HCT116 (cell line): Measurements from ENCODE around the gene KIFAP3. TPM values are rescaled to one million over a fixed set of nuclear protein-coding genes. Genes with fewer than 3 reads are reported as not detected.

Experiments
- ATAC-seq: fragments of 200-7000 bp; cut with Tn5 transposase; 2 replicates; pipeline ENCODE4 v1.9.1; 2020; ENCODE audit warnings: mild to moderate bottlenecking, moderate library complexity
- BruUV-seq: library from RNA; stranded (reverse); fragments of 400-500 nt; replicated peaks from 2 replicates; lab custom pipeline; 2021; lab: Mats Ljungman, UMichigan
- CTCF ChIA-PET: fragments of 300-600 bp; sonication (Branson Sonifier 250); formaldehyde crosslinking; loops from one replicate; lab custom pipeline; 2021; ENCODE audit warnings: antibody characterized with exemption; lab: Charles Lee
- POLR2A ChIA-PET: fragments of 300-600, 350-600 bp; sonication (Branson Sonifier 250); formaldehyde crosslinking; loops from one replicate; lab custom pipeline; 2021; ENCODE audit warnings: antibody characterized with exemption; lab: Charles Lee
- RAD21 ChIA-PET, 2 experiments: fragments of 300-600 bp; sonication (Branson Sonifier 250); formaldehyde crosslinking; loops; one replicate each; lab custom pipeline; 2023; ENCODE audit warnings: low total read pairs in 2 of 2; ENCODE audit not compliant: uncharacterized antibody in 2 of 2, unreplicated experiment in 2 of 2, low non-redundant PET in 1 of 2; lab: Charles Lee
- DNase-seq: peaks from one replicate; pipeline ENCODE4 v3.0.0-alpha.2; 2010; ENCODE audit warnings: low read depth, low spot score
- H2AFZ ChIP-seq: fragments of 200-600 bp; shearing (Covaris generic), sonication (generic); 2 replicates; pipeline ENCODE4 v1.6.1; 2017; ENCODE audit warnings: low read depth, mixed run types, mixed read lengths, antibody characterized with exemption, low read length; ENCODE audit not compliant: poor library complexity, severe bottlenecking
- H3K27ac ChIP-seq: 2 replicates; pipeline ENCODE4 v1.5.1; 2012; ENCODE audit warnings: low read depth, low read length
- H3K27me3 ChIP-seq: fragments of 200-600 bp; sonication (generic); 2 replicates; pipeline ENCODE4 v1.6.1; 2016; ENCODE audit warnings: mixed run types, low read length, mixed read lengths; ENCODE audit not compliant: insufficient read depth
- H3K36me3 ChIP-seq, 2 experiments: fragments of 200-500 bp in 1 of 2; fragments of 200-600 bp in 1 of 2; sonication (Bioruptor generic) in 1 of 2; sonication (generic) in 1 of 2; 2 replicates each; pipeline versions ENCODE4 v1.5.1 to v1.6.1; 2014 to 2016; ENCODE audit warnings: low read length in 2 of 2, inconsistent platforms in 1 of 2, mixed read lengths in 1 of 2, mixed run types in 1 of 2; ENCODE audit not compliant: insufficient read depth in 2 of 2, control insufficient read depth in 1 of 2
- H3K4me1 ChIP-seq, 2 experiments: fragments of 200-600 bp in 1 of 2; sonication (generic) in 1 of 2; 2 replicates each; pipeline versions ENCODE4 v1.5.1 to v1.6.1; 2012 to 2017; ENCODE audit warnings: low read length in 2 of 2, inconsistent platforms in 1 of 2, mild to moderate bottlenecking in 1 of 2, mixed read lengths in 1 of 2, mixed run types in 1 of 2, moderate library complexity in 1 of 2; ENCODE audit not compliant: insufficient read depth in 2 of 2, control insufficient read depth in 1 of 2
- H3K4me2 ChIP-seq: fragments of 200-600 bp; sonication (generic); 2 replicates; pipeline ENCODE4 v1.6.1; 2017; ENCODE audit warnings: mixed run types, low read length, mixed read lengths
- H3K4me3 ChIP-seq, 2 experiments: fragments of 200-600 bp in 1 of 2; sonication (generic) in 1 of 2; replicated peaks in 1 of 2; 2 replicates each; pipeline ENCODE4 v1.5.1; 2011 to 2016; ENCODE audit warnings: low read length in 2 of 2, control low read depth in 1 of 2, low read depth in 1 of 2, mild to moderate bottlenecking in 1 of 2, mixed read lengths in 1 of 2, mixed run types in 1 of 2
- H3K79me2 ChIP-seq: fragments of 200-600 bp; sonication (generic); 2 replicates; pipeline ENCODE4 v1.6.1; 2017; ENCODE audit warnings: mild to moderate bottlenecking, mixed run types, low read length, moderate library complexity, mixed read lengths; ENCODE audit not compliant: insufficient read depth
- H3K9ac ChIP-seq: fragments of 200-600 bp; sonication (generic); 2 replicates; pipeline ENCODE4 v1.6.1; 2016; ENCODE audit warnings: low read length, mixed read lengths
- H3K9me2 ChIP-seq: fragments of 200-600 bp; sonication (generic), shearing (Covaris generic); 2 replicates; pipeline ENCODE4 v1.6.1; 2017; ENCODE audit warnings: mixed run types, mild to moderate bottlenecking, moderate library complexity; ENCODE audit not compliant: insufficient read depth
- H3K9me3 ChIP-seq, 2 experiments: fragments of 200-500 bp in 1 of 2; fragments of 200-600 bp in 1 of 2; sonication (Bioruptor generic) in 1 of 2; sonication (generic) in 1 of 2; 2 replicates each; pipeline ENCODE4 v1.6.1; 2014 to 2017; ENCODE audit warnings: low read length in 2 of 2, mixed read lengths in 2 of 2, inconsistent platforms in 1 of 2, low read depth in 1 of 2, mild to moderate bottlenecking in 1 of 2, mixed run types in 1 of 2, moderate library complexity in 1 of 2; ENCODE audit not compliant: control insufficient read depth in 1 of 2, insufficient read depth in 1 of 2
- H4K20me1 ChIP-seq: fragments of 200-600 bp; sonication (generic), shearing (Covaris generic); 2 replicates; pipeline ENCODE4 v1.6.1; 2017; ENCODE audit warnings: mixed run types, mild to moderate bottlenecking, moderate library complexity; ENCODE audit not compliant: insufficient read depth
- CEBPB ChIP-seq: IDR thresholded peaks from 2 replicates; pipeline ENCODE4 v1.6.1; 2012; ENCODE audit warnings: low read depth
- CTCF ChIP-seq, 3 experiments: fragments of 200-600 bp in 1 of 3; sonication (generic) in 1 of 3; IDR thresholded peaks in 2 of 3; conservative IDR thresholded peaks in 1 of 3; 2 replicates each; pipeline ENCODE4 v1.5.1; 2012 to 2017; ENCODE audit warnings: low read depth in 2 of 3, low read length in 2 of 3, antibody characterized with exemption in 1 of 3, borderline replicate concordance in 1 of 3, control low read depth in 1 of 3, mild to moderate bottlenecking in 1 of 3, mixed read lengths in 1 of 3, mixed run types in 1 of 3, moderate library complexity in 1 of 3; ENCODE audit not compliant: insufficient read depth in 1 of 3
- EZH2 ChIP-seq: fragments of 200-600 bp; sonication (generic); IDR thresholded peaks from 2 replicates; pipeline ENCODE4 v1.6.1; 2017; ENCODE audit warnings: antibody characterized with exemption, mixed run types
- EZH2phosphoT487 ChIP-seq: fragments of 200-600 bp; IDR thresholded peaks from 2 replicates; pipeline ENCODE4 v1.6.1; 2018; ENCODE audit warnings: antibody characterized with exemption, borderline replicate concordance
- FOSL1 ChIP-seq: IDR thresholded peaks from 2 replicates; pipeline ENCODE4 v1.6.1; 2012; ENCODE audit warnings: low read depth
- JUND ChIP-seq: IDR thresholded peaks from 2 replicates; pipeline ENCODE4 v1.6.1; 2012
- MAX ChIP-seq: IDR thresholded peaks from 2 replicates; pipeline ENCODE4 v1.6.1; 2012
- POLR2A ChIP-seq: IDR thresholded peaks from 2 replicates; pipeline ENCODE4 v1.7.0; 2011; ENCODE audit warnings: borderline replicate concordance; ENCODE audit not compliant: insufficient read depth, insufficient read length; ENCODE audit errors: extremely low read depth
- POLR2AphosphoS5 ChIP-seq: IDR thresholded peaks from 2 replicates; pipeline ENCODE4 v1.6.1; 2011; ENCODE audit warnings: mild to moderate bottlenecking, low read depth, low read length, moderate library complexity
- RAD21 ChIP-seq: IDR thresholded peaks from 2 replicates; pipeline ENCODE4 v1.6.1; 2012; ENCODE audit warnings: low read depth, mild to moderate bottlenecking
- SP1 ChIP-seq: IDR thresholded peaks from 2 replicates; pipeline ENCODE4 v1.6.1; 2012; ENCODE audit warnings: low read depth
- ZNF274 ChIP-seq: fragments of 200-500 bp; sonication (Bioruptor generic); IDR thresholded peaks from 2 replicates; pipeline ENCODE4 v1.6.1; 2014; ENCODE audit warnings: mild to moderate bottlenecking, low read depth, low read length, inconsistent platforms
- intact Hi-C: fragments of 100-400 bp; cut with micrococcal nuclease; formaldehyde crosslinking; loops from 2 replicates; pipeline ENCODE4 v1.10.0; 2022
- total RNA-seq: library from RNA; stranded (reverse); gene quantifications from one replicate; pipeline ENCODE4 v1.2.1, GENCODE V29; 2021; ENCODE audit not compliant: unreplicated experiment

KIFAP3 gene
- total RNA-seq, 1 experiment from 2014 or later, result 10.8 TPM

DNA sequence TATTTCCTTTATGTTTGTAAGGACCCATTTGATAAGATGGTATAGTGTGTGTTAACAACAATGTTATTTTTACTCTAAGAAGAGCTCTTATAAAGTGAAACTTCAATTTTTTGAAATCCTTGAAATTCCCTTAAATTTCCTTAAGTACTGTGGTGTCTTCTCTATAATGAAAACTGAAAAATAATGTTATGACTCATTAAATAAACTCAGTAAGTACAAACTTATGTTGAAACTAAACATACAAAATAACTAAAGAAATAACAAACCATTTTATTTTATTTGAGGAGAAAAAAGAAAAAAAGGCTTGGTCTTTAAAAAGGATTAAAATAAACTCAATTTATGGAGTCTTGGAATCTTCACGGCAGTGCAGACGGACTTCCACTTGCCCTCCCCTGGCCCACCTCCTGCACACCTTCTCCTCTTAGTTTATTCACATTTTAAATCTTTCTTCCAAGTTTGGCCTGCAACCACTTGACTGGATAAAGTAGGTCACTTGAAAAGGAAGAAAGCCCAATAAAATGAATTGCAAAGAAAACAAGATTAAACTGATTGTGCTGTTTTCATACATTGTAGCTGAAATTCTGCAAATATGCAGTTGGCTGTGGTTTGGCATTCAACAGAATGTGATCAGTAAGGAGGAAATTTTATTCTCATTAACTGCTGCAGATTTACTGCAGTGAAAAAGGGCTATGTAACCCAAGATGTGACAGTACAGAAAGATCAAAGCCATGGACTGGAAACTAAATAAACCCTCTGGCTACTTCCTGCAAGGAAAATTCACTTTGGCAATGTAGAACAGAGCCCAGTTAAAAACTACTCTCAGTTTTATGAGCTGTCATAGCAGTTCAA lies 132.3 kb downstream of the KIFAP3 start:
- intact Hi-C loops, result no loop called here
- H3K9ac ChIP-seq, result no peak overlapping the region
- ChIA-PET POLR2A (no interaction called here), CTCF (no interaction called here), RAD21 (no interaction called here)
- H3K79me2 ChIP-seq, result no peaks in the 10 kb centered on the region
- TF ChIP-seq MAX (no peak), EZH2 (no peak), EZH2phosphoT487 (no peak)
- H3K27me3 ChIP-seq, result no peaks in the 10 kb centered on the region
- DNase-seq, result no peak
- no peak overlapping the region for H3K27ac ChIP-seq
- no peak overlapping the region for H2AFZ ChIP-seq
- H3K4me1 ChIP-seq, result peaks cover 0 to 2% of the 10 kb centered on the region in 2 experiments; a peak in 1 of 4 replicates
- H4K20me1 ChIP-seq, result no peaks in the 10 kb centered on the region
- no peak for ATAC-seq
- H3K9me2 ChIP-seq, result no peaks in the 10 kb centered on the region
- BruUV-seq, result no TSS peak
- no peaks in the 10 kb centered on the region for H3K9me3 ChIP-seq
- no peak overlapping the region for H3K4me3 ChIP-seq
- no peak overlapping the region for H3K4me2 ChIP-seq
- no peaks in the 10 kb centered on the region for H3K36me3 ChIP-seq

GRCh38 chr1:169933984-169934725 lies 140.3 kb downstream of the KIFAP3 start:
- H3K27ac ChIP-seq, result no peak overlapping the region
- peak overlapping the region; percentile 29; the same call in 1 of the 2 replicates for H3K4me2 ChIP-seq
- DNase-seq (no peak), ATAC-seq (peak; percentile 52)
- RAD21 ChIA-PET, result no interaction called here
- no peaks in the 10 kb centered on the region for H3K9me2 ChIP-seq
- no peak overlapping the region for H3K4me3 ChIP-seq
- no peaks in the 10 kb centered on the region for H3K36me3 ChIP-seq
- no peak overlapping the region for H2AFZ ChIP-seq
- no peaks in the 10 kb centered on the region for H3K27me3 ChIP-seq
- no peaks in the 10 kb centered on the region for H3K79me2 ChIP-seq
- POLR2A ChIA-PET, result no interaction called here
- no peaks in the 10 kb centered on the region for H4K20me1 ChIP-seq
- no peaks in the 10 kb centered on the region for H3K9me3 ChIP-seq
- H3K4me1 ChIP-seq, result peaks cover 6 to 11% of the 10 kb centered on the region in 2 experiments; a peak in 3 of 4 replicates
- intact Hi-C loops, result no loop called here
- no TSS peak for BruUV-seq
- CTCF ChIA-PET, result no interaction called here
- no peak overlapping the region for H3K9ac ChIP-seq
- TF ChIP-seq CEBPB (no peak), CTCF (IDR thresholded peaks at IDR 0.05 in 2 of 3, conservative IDR thresholded peaks at IDR 0.05 in 1 of 3; ENCODE audit: borderline replicate concordance in 1 of 3, insufficient read depth in 1 of 3, low read depth in 2 of 3, low read length in 2 of 3) (no peak), SP1 (no peak), RAD21 (no peak), MAX (no peak), FOSL1 (no peak), ZNF274 (no peak), EZH2phosphoT487 (no peak), POLR2AphosphoS5 (no peak), JUND (no peak), POLR2A (no peak)
